ENCODE data around the gene BLACAT1. TPM values are rescaled to one million over a fixed set of nuclear protein-coding genes. Genes with fewer than 3 reads are reported as not detected.
A peak's percentile ranks its signal among the peaks of the same experiment; 100 is the strongest.
"Not testable (repeated sequence)": the region's sequence is repeated elsewhere in the genome, so short reads cannot be mapped to it uniquely, and the experiment has no call there.

BLACAT1 gene
- total RNA-seq, 1 donor = not detected

- peak; percentile 66 for DNase-seq (ENCODE audit: low read depth)
- peak; percentile 97 for TF ChIP-seq CTCF (IDR thresholded peaks at IDR 0.05; ENCODE audit: insufficient read depth, low read depth, low read length)
- no peak overlapping the region for H3K4me3 ChIP-seq (ENCODE audit: low read depth, low read length)
These were observed 29.4 kb upstream of the BLACAT1 start for GRCh38 chr1:205484985-205485967.

GRCh38 chr1:205483372-205483771 is 27.5 kb upstream of the BLACAT1 start:
- no peak for DNase-seq (ENCODE audit: low read depth)
- no peak overlapping the region for H3K4me3 ChIP-seq (ENCODE audit: low read depth, low read length)
- no peak for TF ChIP-seq CTCF (IDR thresholded peaks at IDR 0.05; ENCODE audit: insufficient read depth, low read depth, low read length)

GRCh38 chr1:205482587-205482986 is 26.7 kb upstream of the BLACAT1 start:
- not testable (repeated sequence) for DNase-seq (ENCODE audit: low read depth); H3K4me3 ChIP-seq (ENCODE audit: low read depth, low read length)

GRCh38 chr1:205481629-205482151 is 25.8 kb upstream of the BLACAT1 start:
- no peak overlapping the region for H3K4me3 ChIP-seq (ENCODE audit: low read depth, low read length)
- no peak for TF ChIP-seq CTCF (IDR thresholded peaks at IDR 0.05; ENCODE audit: insufficient read depth, low read depth, low read length)
- DNase-seq (ENCODE audit: low read depth) = no peak

GRCh38 chr1:205481218-205481617 is 25.4 kb upstream of the BLACAT1 start:
- TF ChIP-seq CTCF (IDR thresholded peaks at IDR 0.05; ENCODE audit: insufficient read depth, low read depth, low read length) = no peak
- no peak overlapping the region for H3K4me3 ChIP-seq (ENCODE audit: low read depth, low read length)
- DNase-seq (ENCODE audit: low read depth) = no peak

- no peak overlapping the region for H3K4me3 ChIP-seq (ENCODE audit: low read depth, low read length)
- DNase-seq (ENCODE audit: low read depth) = no peak
- no peak for TF ChIP-seq CTCF (IDR thresholded peaks at IDR 0.05; ENCODE audit: insufficient read depth, low read depth, low read length)
These were observed 24.6 kb upstream of the BLACAT1 start for GRCh38 chr1:205480349-205480985.

- not testable (repeated sequence) for H3K4me3 ChIP-seq (ENCODE audit: low read depth, low read length); DNase-seq (ENCODE audit: low read depth)
These were observed 23.1 kb upstream of the BLACAT1 start for GRCh38 chr1:205478985-205479384.

All from fibroblast of villous mesenchyme (primary cell).